Occipital lobe (tissue), 2 donors: ENCODE results near the gene PHLDA2. TPM values are rescaled to one million over a fixed set of nuclear protein-coding genes. Genes with fewer than 3 reads are reported as not detected.
"Not testable (repeated sequence)": the region's sequence is repeated elsewhere in the genome, so short reads cannot be mapped to it uniquely, and the experiment has no call there.

Experiments
- DNase-seq: peaks from one replicate; lab custom pipeline; 2025; lab: John Stamatoyannopoulos, UW
- total RNA-seq: library from RNA; depleted of rRNA; stranded (reverse); fragments of >200 nt; gene quantifications from one replicate; pipeline ENCODE4 v1.2.3, GENCODE V29; 2014

The PHLDA2 gene
- total RNA-seq, 1 donor from 2014 or later = not detected

- DNase-seq = no peak
Observed at GRCh38 chr11:2914455-2915195, 14.6 kb downstream of the PHLDA2 start.

GRCh38 chr11:2913776-2914175 lies 15.4 kb downstream of the PHLDA2 start:
- DNase-seq = no peak

- DNase-seq = no peak
Observed at GRCh38 chr11:2913019-2913431, 16.2 kb downstream of the PHLDA2 start.

DNA sequence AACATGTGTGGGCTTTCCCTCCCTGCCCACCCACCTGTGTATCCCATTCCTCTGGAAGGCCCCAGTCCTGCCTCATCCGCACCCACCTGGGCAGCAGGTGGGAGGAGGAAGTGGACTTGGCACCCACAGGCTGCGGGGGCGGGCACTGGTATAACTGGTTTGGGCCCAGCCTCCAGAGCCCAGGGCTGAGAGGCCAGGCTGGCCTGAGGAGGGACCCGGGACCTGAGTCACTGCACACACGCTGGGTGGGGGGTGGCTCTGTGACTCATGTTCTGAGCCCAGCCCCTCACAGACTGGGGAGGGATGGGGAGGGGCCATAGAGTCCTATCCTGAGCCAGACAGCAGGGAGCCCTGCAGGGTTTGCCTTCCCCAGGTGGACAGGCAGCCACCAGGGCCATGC lies 16.7 kb downstream of the PHLDA2 start:
- no peak for DNase-seq

- DNase-seq = no peak
Observed at GRCh38 chr11:2911785-2912391, 17.3 kb downstream of the PHLDA2 start.

- no peak for DNase-seq
Observed at GRCh38 chr11:2911088-2911784, 18.0 kb downstream of the PHLDA2 start.

DNA sequence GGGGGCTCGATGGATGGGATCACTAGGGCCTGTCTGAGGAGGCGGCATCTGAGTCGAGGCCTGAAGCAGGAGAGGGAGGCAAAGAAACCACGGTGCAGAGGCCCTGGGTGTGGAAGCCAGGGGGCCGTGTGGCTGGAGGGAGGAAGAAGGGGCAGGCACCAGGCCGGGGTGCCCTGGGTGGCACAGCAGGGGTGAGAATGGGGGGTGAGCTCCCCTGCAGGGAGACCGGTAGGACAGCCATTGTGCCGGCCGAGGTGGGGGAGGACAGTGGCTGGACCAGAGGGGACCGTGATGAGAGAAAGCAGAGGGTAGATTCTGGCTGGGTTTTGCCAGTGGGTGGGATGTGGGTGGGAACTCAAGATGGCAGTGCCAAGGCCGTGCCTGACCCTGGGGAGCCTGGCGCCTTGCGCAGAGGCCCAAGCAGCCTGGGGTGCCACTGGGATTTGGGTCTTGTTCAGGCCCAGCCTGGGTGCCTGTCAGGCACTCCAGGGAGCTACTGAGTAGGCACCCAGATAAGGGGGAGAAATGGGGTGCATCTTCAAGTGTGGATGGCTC lies 18.7 kb downstream of the PHLDA2 start:
- no peak for DNase-seq

DNA sequence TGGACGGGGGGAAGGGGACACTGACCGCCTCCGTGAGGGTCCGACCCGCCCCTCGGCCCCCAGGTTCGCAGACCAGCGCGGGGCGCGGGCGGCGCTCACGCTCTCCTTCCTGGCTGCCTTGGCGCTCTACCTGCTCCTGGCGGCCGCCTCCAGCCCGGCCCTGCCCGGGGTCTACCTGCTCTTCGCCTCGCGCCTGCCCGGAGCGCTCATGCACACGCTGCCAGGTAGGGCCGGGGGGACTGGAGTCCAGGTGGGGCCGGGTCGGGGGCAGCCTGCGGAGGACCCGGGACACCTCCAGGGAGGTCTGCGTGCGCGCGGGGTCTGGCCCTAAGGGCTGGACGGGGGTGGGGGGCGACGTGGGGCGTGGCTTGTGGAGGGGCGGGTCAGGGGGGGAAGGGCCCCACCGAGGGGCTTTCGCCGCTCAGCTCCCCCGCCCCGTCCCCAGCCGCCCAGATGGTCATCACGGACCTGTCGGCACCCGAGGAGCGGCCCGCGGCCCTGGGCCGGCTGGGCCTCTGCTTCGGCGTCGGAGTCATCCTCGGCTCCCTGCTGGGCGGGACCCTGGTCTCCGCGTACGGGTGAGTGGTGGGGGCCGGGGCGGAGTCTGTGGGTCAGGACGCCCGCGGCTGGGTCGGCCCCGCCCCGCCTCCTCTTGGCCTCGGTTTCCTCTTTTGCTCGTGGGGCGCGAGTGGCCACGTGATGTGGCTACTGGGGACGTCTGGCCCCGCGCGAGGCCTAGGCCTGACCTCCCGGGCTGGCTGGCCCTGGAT lies 19.9 kb downstream of the PHLDA2 start:
- no peak for DNase-seq

- DNase-seq = no peak
Observed at GRCh38 chr11:2908130-2908529, 21.1 kb downstream of the PHLDA2 start.

GRCh38 chr11:2905299-2905698 lies 23.9 kb downstream of the PHLDA2 start:
- not testable (repeated sequence) for DNase-seq

DNA sequence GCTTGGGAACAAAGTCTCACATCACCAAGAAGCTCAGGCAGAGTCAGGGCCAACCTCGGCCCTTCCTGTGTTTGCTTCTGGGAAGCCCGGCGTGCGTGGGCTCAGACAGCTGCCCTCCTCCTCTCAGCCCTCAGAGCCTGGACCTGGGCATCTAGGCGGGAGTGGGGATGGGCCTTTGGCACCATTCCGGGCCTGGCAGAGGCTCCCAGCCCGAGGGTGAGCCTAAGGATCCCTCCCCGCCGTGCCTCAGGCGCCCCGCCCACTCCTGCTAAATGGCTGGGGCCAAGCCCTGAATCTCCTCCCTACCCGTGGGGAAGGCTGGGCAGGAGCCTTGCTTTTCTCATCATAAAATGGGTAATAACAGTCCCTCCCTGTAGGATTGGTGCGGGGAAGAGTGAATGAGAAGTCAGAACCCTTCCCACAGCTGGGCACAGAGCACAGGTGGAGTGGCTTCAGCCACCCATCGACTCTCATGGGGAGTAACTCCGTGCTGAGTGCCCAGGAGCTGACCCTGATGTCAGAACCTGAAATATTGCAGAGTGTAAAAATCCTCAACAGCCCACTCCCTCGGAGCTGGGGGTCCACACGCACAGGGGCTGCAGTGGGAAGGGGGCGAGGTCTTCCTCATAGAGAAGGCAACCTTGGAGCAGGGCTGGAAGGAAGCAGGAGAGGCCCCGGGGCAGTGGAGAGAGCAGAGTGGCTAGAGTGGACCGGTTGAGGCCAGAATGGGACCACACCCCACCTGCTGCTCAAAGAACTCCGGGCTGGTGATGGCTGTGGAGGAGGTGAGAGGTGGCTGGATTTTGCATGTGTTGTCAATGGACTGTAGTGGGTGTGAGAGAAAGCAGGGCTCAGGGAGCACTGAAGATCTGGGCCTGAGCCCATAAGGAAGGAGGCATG lies 24.8 kb downstream of the PHLDA2 start:
- no peak for DNase-seq

DNA sequence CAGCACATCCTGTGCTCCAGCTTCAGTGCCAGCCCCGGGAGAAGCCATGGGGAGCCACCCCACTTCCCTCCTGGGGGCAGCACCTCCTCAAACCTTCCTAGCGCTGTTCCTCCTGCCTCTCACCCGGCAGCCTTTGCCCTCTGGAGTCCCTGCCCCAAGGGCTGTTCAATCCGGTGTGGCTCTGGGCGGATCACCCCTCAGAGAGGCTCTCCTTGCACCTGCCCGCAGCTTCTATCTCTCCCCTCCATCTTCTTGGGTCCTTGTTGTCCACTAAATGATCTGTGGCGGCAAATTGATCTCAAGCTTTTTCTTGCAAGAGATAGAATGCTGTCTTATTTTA lies 25.6 kb downstream of the PHLDA2 start:
- DNase-seq = no peak

DNA sequence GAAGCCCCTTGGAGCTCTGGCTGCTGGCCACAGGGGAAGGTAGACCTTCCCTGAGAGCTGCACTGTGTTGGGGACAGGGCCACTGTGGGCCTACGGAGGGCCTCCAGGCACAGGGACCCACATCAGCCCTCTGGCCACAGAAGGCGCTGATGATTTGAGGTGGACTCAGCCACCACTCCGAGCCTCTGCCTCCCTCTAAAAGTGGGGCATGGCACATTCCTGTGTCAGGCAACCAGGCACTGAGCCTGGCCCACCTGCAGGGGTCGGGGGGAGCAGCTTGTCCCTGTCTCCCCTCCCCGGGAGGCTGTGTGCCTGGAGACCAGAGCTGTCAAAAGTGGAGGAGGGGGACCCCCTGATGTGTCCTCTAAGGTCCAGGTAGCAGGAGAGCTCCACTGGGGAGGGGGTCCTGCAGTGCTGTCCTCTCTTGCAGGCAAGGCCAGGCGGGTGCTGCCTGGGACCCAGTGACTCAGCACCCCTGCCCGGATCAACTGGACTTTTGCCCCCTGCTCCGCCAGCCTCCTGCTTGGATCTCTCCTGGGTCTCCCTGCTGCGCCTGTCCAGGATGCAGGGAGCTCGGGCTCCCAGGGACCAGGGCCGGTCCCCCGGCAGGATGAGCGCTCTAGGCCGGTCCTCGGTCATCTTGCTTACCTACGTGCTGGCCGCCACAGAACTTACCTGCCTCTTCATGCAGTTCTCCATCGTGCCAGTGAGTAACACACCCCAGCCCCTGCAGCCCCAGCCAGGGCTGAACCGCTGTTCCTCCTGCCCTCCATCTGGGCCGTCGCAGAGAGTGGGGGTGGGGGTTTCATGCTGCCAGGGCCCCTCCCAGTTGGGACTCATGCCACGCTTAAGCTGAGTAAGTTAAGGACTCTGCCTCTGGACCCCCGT lies 26.2 kb downstream of the PHLDA2 start:
- no peak for DNase-seq

DNA sequence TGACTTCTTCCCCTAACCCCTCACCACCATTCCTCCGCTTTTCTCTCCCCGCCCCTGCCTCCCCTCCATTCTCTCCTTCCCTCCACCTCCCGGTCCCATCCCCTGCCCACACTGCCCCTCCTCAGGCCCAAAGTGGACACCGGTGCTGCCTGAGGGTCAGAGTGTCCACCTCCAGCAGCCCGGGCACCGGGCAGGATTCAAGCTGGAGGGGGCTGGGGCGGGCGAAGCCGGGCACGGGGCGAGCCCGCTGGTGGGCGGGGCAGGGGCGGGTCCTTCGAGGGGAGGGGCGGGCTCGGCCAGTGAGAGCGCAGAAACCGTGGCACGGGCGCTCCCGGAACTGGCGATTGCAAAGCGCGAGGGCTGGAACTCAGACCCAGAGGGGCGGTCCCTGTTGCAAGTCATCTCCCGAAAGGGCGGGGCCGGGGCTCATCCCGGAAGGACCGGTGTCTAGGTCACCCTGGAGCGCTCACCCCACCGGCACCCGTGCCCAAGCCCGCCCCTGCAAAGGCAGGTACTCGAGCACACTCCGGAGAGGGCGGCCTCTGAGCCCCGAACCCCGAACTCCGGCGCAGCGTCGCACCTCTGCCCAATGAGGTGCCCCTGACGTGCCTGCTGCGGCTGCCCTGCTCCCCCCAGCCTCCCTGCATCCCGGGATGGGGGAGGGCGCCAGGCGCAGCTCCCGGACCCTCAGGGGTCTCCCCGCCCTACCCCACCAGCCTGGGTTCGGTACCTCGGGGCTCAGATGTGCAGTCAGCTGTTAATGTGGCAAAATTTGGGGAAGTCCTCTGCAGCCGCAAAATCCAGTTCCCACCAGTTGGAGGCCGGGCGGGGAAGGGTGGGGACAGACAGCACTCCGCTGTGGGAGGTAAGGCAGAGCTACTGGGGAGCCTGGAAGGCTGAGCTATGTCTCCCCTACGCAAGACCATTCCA lies 27.1 kb downstream of the PHLDA2 start:
- DNase-seq = peak; percentile 68

- DNase-seq = no peak
Observed at GRCh38 chr11:2901196-2901796, 27.9 kb downstream of the PHLDA2 start.

DNA sequence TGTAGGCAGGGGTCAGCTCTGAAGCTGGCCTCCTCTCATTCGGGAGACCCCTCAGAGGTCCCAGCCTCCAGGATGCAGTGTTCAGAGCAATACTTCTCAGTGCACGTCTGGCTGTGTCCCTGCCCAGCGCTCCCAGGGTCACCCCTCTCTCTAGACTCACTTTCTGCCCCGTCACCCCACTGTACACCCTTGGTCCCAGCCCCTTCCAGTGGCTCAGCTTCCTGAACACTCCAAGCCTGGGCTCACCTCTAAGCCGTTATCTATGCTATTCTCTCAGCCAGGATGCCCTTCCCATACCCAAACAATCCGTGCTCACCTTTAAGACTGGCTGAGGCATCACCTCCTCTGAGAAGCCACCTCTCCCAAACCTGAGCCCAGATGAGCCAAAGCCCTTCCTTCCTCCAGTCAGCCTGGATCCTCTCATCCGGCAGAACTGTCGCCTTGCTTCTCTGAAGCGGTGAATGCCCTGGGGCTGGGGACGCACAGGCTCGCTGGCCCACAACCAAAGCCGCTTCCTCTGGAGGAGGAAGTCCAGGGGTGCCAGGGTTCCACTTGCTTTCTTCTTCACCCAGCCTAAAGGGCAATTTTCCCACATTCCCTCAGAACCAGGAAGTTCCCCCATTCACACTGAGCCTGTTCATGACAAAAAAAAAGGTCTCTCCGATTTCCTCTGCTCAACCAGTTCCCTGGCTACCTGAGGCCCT lies 30.0 kb downstream of the PHLDA2 start:
- DNase-seq = no peak

DNA sequence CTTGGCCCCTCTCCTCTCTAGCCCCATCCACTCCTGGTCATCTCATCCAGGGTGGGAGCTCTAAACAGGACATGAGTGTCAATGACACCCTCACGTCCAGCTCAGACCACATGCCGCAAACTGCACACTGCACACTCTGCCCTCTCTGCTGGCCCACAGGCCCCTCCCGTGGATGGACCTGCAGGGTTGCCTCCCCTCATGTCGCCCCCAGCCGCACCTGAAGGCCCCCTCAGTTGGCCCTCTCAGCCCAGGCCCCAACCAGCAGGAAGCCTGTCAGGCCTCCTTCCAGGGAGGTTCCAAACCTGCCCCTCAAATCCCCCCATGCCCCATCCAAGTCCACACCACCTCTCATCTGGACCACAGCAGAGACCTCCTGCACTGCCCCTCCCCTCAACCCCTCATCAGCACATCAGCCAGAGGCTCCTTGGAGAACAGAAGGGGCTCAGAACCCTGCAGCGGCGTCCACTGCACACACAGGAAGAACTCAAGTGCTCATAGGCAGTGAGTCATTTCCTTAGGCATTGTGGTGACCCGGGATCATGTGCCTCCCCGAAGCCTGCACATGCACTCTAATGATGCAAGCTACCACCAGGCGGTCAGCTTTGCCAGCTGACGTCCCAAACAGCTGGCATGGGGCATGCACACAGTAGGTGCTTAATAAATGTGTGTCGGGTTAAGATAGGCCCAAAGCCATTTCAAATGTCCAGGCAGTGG lies 30.7 kb downstream of the PHLDA2 start:
- no peak for DNase-seq
